OCI-LY3 (cell line): ENCODE results near the gene SH3RF3.

Experiments used
- H2AFZ ChIP-seq: fragments of 200-600, 300-600 bp; shearing (Covaris generic); 2 replicates; pipeline ENCODE4 v1.6.0; 2014; ENCODE audit warnings: antibody characterized with exemption, low read depth, low read length
- H3K27ac ChIP-seq: fragments of 200-600, 300-600 bp; sonication (generic); 2 replicates; pipeline ENCODE4 v1.5.1; 2014; ENCODE audit warnings: mild to moderate bottlenecking, low read length, moderate library complexity, mixed read lengths
- H3K27me3 ChIP-seq: fragments of 200-600, 300-600 bp; sonication (generic); 2 replicates; pipeline ENCODE4 v1.6.1; 2014; ENCODE audit warnings: low read depth, low read length, mixed read lengths
- H3K36me3 ChIP-seq: fragments of 200-600, 300-600 bp; sonication (generic); replicated peaks from 2 replicates; pipeline ENCODE3; 2014; ENCODE audit warnings: low read depth, low read length, mixed read lengths
- H3K4me1 ChIP-seq: fragments of 300-600, 200-600 bp; sonication (generic); 2 replicates; pipeline ENCODE4 v1.6.1; 2014; ENCODE audit warnings: low read length, mixed read lengths
- H3K4me2 ChIP-seq: fragments of 200-600, 300-600 bp; sonication (generic); 2 replicates; pipeline ENCODE4 v1.6.1; 2014; ENCODE audit warnings: low read length, mixed read lengths
- H3K4me3 ChIP-seq: fragments of 300-600, 200-600 bp; sonication (generic); 2 replicates; pipeline ENCODE4 v1.5.1; 2014; ENCODE audit warnings: antibody characterized with exemption, mild to moderate bottlenecking, low read length, moderate library complexity
- H3K79me2 ChIP-seq: fragments of 300-600, 200-600 bp; shearing (Covaris generic); 2 replicates; pipeline ENCODE4 v1.6.1; 2014; ENCODE audit warnings: mild to moderate bottlenecking, low read length, mixed read lengths
- H3K9ac ChIP-seq: fragments of 300-600, 200-600 bp; shearing (Covaris generic); 2 replicates; pipeline ENCODE4 v1.6.0; 2014; ENCODE audit warnings: mild to moderate bottlenecking, low read length, moderate library complexity
- H3K9me3 ChIP-seq: fragments of 200-600, 300-600 bp; shearing (Covaris generic); 2 replicates; pipeline ENCODE4 v1.6.1; 2014; ENCODE audit warnings: low read length, mixed read lengths; ENCODE audit not compliant: insufficient read depth
- H4K20me1 ChIP-seq: fragments of 200-600, 300-600 bp; sonication (generic); 2 replicates; pipeline ENCODE4 v1.6.1; 2016; ENCODE audit warnings: low read length, mixed read lengths; ENCODE audit not compliant: insufficient read depth
- EZH2phosphoT487 ChIP-seq: fragments of 200-600 bp; shearing (Covaris generic); IDR thresholded peaks from 2 replicates; pipeline ENCODE4 v1.6.1; 2018; ENCODE audit warnings: antibody characterized with exemption, mixed run types, low read depth
- TF ChIP-seq, protein P1 (sequence below): fragments of 200-600, 300-600 bp; sonication (generic); IDR thresholded peaks from 2 replicates; pipeline ENCODE4 v1.5.1; 2014; ENCODE audit warnings: antibody characterized with exemption, low read length, low read depth

The SH3RF3 gene

DNA sequence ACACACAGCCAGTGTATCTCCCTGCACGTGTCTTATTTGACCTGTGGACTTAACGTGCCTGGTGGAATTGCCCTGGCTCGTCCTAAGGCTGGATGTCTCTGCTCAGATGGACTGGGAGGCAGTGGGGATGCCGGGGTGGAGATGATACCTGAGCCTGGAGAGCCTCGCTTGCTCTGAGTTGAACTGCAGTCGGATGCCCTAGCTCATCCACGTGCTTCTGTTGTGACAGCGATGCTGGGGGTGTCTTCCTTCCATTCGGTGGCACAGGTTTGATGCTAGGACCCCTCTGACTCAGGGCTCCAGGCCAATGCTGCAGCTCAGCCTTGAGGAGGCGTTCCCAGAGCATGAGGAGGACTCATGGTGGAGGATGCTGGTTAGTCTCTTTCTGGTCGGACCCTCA is 117.6 kb downstream of the SH3RF3 start:
- no peaks in the 10 kb centered on the region for H3K4me1 ChIP-seq
- H3K9ac ChIP-seq, result no peak overlapping the region
- H3K4me3 ChIP-seq, result no peak overlapping the region
- TF ChIP-seq EZH2phosphoT487, result no peak
- TF ChIP-seq, protein P1, sequence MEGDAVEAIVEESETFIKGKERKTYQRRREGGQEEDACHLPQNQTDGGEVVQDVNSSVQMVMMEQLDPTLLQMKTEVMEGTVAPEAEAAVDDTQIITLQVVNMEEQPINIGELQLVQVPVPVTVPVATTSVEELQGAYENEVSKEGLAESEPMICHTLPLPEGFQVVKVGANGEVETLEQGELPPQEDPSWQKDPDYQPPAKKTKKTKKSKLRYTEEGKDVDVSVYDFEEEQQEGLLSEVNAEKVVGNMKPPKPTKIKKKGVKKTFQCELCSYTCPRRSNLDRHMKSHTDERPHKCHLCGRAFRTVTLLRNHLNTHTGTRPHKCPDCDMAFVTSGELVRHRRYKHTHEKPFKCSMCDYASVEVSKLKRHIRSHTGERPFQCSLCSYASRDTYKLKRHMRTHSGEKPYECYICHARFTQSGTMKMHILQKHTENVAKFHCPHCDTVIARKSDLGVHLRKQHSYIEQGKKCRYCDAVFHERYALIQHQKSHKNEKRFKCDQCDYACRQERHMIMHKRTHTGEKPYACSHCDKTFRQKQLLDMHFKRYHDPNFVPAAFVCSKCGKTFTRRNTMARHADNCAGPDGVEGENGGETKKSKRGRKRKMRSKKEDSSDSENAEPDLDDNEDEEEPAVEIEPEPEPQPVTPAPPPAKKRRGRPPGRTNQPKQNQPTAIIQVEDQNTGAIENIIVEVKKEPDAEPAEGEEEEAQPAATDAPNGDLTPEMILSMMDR, result no peak
- H4K20me1 ChIP-seq, result no peaks in the 10 kb centered on the region
- H3K36me3 ChIP-seq, result no peaks in the 10 kb centered on the region
- no peaks in the 10 kb centered on the region for H3K79me2 ChIP-seq
- H3K9me3 ChIP-seq, result no peaks in the 10 kb centered on the region
- H3K27me3 ChIP-seq, result no peaks in the 10 kb centered on the region
- H2AFZ ChIP-seq, result no peak overlapping the region
- no peak overlapping the region for H3K27ac ChIP-seq
- no peak overlapping the region for H3K4me2 ChIP-seq

DNA sequence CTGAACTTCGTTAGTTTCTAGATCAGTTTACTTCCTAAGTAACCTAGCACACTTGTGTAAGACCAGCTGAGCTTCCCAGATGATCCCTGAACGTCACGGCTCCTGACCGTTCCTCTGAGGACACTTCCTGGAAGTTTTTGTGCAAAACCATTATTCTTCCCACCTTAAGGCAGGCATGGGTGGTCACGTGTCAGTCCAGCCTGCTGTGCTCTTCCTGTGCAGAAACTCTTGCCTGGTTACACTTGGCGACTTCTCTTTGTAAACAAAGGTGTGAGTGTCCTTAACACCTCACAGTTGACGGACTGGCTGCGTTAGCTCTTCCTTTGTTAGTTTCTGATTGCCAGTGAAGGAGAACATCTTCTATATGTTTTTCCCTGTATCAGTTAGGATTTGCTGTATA is 118.3 kb downstream of the SH3RF3 start:
- H3K9me3 ChIP-seq, result no peaks in the 10 kb centered on the region
- no peak overlapping the region for H3K27ac ChIP-seq
- H3K4me1 ChIP-seq, result no peaks in the 10 kb centered on the region
- TF ChIP-seq, protein P1, result no peak
- TF ChIP-seq EZH2phosphoT487, result no peak
- no peaks in the 10 kb centered on the region for H3K27me3 ChIP-seq
- no peak overlapping the region for H3K4me3 ChIP-seq
- no peak overlapping the region for H2AFZ ChIP-seq
- H3K79me2 ChIP-seq, result no peaks in the 10 kb centered on the region
- H3K4me2 ChIP-seq, result no peak overlapping the region
- no peaks in the 10 kb centered on the region for H4K20me1 ChIP-seq
- no peaks in the 10 kb centered on the region for H3K36me3 ChIP-seq
- H3K9ac ChIP-seq, result no peak overlapping the region

DNA sequence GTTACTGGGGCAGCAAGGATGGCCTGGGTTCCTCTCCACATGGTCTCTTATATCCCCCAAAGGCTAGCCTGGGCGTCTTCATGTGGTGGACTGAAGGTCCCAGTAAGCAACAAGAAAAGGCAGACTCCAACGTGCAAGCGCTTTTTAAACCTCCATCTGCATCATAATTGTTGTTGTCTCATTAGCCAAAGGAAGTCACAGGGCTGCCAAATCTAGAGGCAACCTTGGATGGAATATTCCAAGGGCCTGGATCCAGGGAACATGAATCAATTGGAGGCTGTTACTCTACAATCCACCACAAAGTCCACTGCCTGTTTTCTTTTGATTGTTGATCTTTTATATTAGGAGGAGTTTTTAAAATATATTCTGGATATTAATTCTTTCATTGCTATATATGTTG is 118.8 kb downstream of the SH3RF3 start:
- Histone ChIP-seq H2AFZ (no peak overlapping the region), H3K36me3 (no peaks in the 10 kb centered on the region), H3K27ac (no peak overlapping the region), H3K4me3 (no peak overlapping the region), H3K4me1 (no peaks in the 10 kb centered on the region), H3K9ac (no peak overlapping the region), H3K79me2 (no peaks in the 10 kb centered on the region), H3K27me3 (no peaks in the 10 kb centered on the region), H3K4me2 (no peak overlapping the region), H3K9me3 (no peaks in the 10 kb centered on the region), H4K20me1 (no peaks in the 10 kb centered on the region)
- TF ChIP-seq EZH2phosphoT487, result no peak
- TF ChIP-seq, protein P1, result no peak

DNA sequence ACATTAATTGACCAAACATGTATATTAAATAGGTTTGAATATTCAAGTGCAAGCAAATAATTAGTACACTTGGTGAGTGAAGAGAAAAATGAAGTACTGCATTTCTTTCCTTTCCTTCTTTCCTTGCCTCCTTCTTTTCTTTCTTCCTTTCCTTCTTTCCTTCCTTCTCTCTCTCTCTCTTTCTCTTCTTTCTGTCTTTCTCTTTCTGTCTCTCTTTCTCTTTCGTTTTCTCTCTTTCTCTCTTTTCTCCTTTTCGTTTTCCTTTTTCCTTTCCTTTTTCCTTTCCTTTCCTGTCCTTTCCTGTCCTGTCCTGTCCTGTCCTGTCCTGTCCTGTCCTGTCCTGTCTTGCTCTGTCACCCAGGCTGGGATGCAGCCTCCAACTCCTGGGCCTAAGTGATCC is 119.6 kb downstream of the SH3RF3 start:
- no peaks in the 10 kb centered on the region for H3K36me3 ChIP-seq
- no peak overlapping the region for H3K9ac ChIP-seq
- no peak overlapping the region for H3K4me3 ChIP-seq
- no peak overlapping the region for H2AFZ ChIP-seq
- H3K9me3 ChIP-seq, result no peaks in the 10 kb centered on the region
- no peaks in the 10 kb centered on the region for H3K79me2 ChIP-seq
- no peaks in the 10 kb centered on the region for H4K20me1 ChIP-seq
- TF ChIP-seq EZH2phosphoT487, result no peak
- TF ChIP-seq, protein P1, result no peak
- no peak overlapping the region for H3K4me2 ChIP-seq
- H3K4me1 ChIP-seq, result no peaks in the 10 kb centered on the region
- H3K27ac ChIP-seq, result no peak overlapping the region
- H3K27me3 ChIP-seq, result no peaks in the 10 kb centered on the region
